SK-N-SH (cell line): Measurements from ENCODE around the gene MTFMT. TPM values are rescaled to one million over a fixed set of nuclear protein-coding genes. Genes with fewer than 3 reads are reported as not detected.

ENCODE experiments used
- CTCF ChIA-PET: fragments of 300-600, 350-600 bp; formaldehyde crosslinking; extraction: SDS; loops from one replicate; lab custom pipeline; 2021; lab: Yijun Ruan, JAX
- POLR2A ChIA-PET: fragments of 350-600 bp; sonication (Branson Sonifier 250); formaldehyde crosslinking; extraction: SDS; loops from one replicate; lab custom pipeline; 2020; ENCODE audit warnings: antibody characterized with exemption, inconsistent platforms; lab: Yijun Ruan, JAX
- DNase-seq: peaks from one replicate; pipeline ENCODE4 v3.0.0; 2012
- H2AFZ ChIP-seq: fragments of 200-600 bp; sonication (generic); 2 replicates; pipeline ENCODE4 v1.8.1; 2016; ENCODE audit warnings: antibody characterized with exemption, mild to moderate bottlenecking, low read depth
- H3F3A ChIP-seq: fragments of 200-600 bp; sonication (generic); replicated peaks from 2 replicates; pipeline ENCODE3; 2016; ENCODE audit warnings: antibody characterized with exemption, mild to moderate bottlenecking; ENCODE audit not compliant: insufficient read depth
- H3K27ac ChIP-seq, 2 experiments: fragments of 200-500 bp in 1 of 2; fragments of 200-600 bp in 1 of 2; sonication (Bioruptor generic) in 1 of 2; sonication (generic), shearing (Covaris generic) in 1 of 2; 2 replicates each; pipeline versions ENCODE4 v1.5.1 to v1.6.1; 2014 to 2016; ENCODE audit warnings: low read depth in 2 of 2, inconsistent platforms in 1 of 2, low read length in 1 of 2, mild to moderate bottlenecking in 1 of 2, mixed read lengths in 1 of 2
- H3K27me3 ChIP-seq: fragments of 200-600 bp; sonication (generic), shearing (Covaris generic); 2 replicates; pipeline ENCODE4 v1.6.1; 2016; ENCODE audit warnings: mixed run types; ENCODE audit not compliant: insufficient read depth
- H3K36me3 ChIP-seq, 2 experiments: fragments of 200-500 bp in 1 of 2; fragments of 200-600 bp in 1 of 2; sonication (Bioruptor generic) in 1 of 2; sonication (generic) in 1 of 2; replicated peaks in 1 of 2; 2 replicates each; pipeline versions ENCODE3 to v1.5.1; 2014 to 2016; ENCODE audit warnings: low read length in 1 of 2, mild to moderate bottlenecking in 1 of 2; ENCODE audit not compliant: insufficient read depth in 2 of 2, control insufficient read depth in 1 of 2
- H3K4me1 ChIP-seq, 2 experiments: fragments of 200-500 bp in 1 of 2; fragments of 200-600 bp in 1 of 2; sonication (Bioruptor generic) in 1 of 2; sonication (generic), shearing (Covaris generic) in 1 of 2; 2 replicates each; pipeline versions ENCODE4 v1.5.1 to v1.6.1; 2014 to 2016; ENCODE audit warnings: low read depth in 1 of 2, low read length in 1 of 2, mixed run types in 1 of 2; ENCODE audit not compliant: insufficient read depth in 2 of 2, control insufficient read depth in 1 of 2
- H3K4me2 ChIP-seq: fragments of 200-600 bp; sonication (generic), shearing (Covaris generic); 2 replicates; pipeline ENCODE4 v1.6.1; 2017; ENCODE audit warnings: mixed run types
- H3K4me3 ChIP-seq, 2 experiments: fragments of 200-500 bp in 1 of 2; fragments of 200-600 bp in 1 of 2; sonication (Bioruptor generic) in 1 of 2; sonication (generic), shearing (Covaris generic) in 1 of 2; 2 replicates each; pipeline versions ENCODE4 v1.5.1 to v1.8.1; 2014 to 2016; ENCODE audit warnings: low read depth in 2 of 2, inconsistent platforms in 1 of 2, low read length in 1 of 2, mild to moderate bottlenecking in 1 of 2, mixed read lengths in 1 of 2, moderate library complexity in 1 of 2
- H3K79me2 ChIP-seq: fragments of 200-600 bp; sonication (generic); 2 replicates; pipeline ENCODE4 v1.8.1; 2017; ENCODE audit warnings: mild to moderate bottlenecking; ENCODE audit not compliant: insufficient read depth
- H3K9ac ChIP-seq: fragments of 200-600 bp; sonication (generic); 2 replicates; pipeline ENCODE4 v1.6.1; 2017; ENCODE audit warnings: mixed run types
- H3K9me2 ChIP-seq: fragments of 200-600 bp; sonication (generic); 2 replicates; pipeline ENCODE4 v1.6.1; 2017; ENCODE audit warnings: mixed run types
- H3K9me3 ChIP-seq: fragments of 200-600 bp; sonication (generic); 2 replicates; pipeline ENCODE4 v1.6.1; 2017; ENCODE audit warnings: mixed run types, mild to moderate bottlenecking, moderate library complexity
- H4K20me1 ChIP-seq: fragments of 200-600 bp; sonication (generic); 2 replicates; pipeline ENCODE4 v1.6.1; 2017; ENCODE audit warnings: mild to moderate bottlenecking, mixed run types; ENCODE audit not compliant: insufficient read depth
- CHD2 ChIP-seq: fragments of 150-350 bp; IDR thresholded peaks from 2 replicates; pipeline ENCODE4 v1.6.1; 2018; ENCODE audit warnings: low read length; ENCODE audit not compliant: partially characterized antibody
- ELF1 ChIP-seq: IDR thresholded peaks from 2 replicates; pipeline ENCODE4 v1.4.0; 2012
- EP300 ChIP-seq, 2 experiments: IDR thresholded peaks; 2 replicates each; pipeline versions ENCODE4 v1.4.0 to v1.6.1; 2012; ENCODE audit warnings: borderline replicate concordance in 1 of 2, low read depth in 1 of 2, low read length in 1 of 2
- FOSL2 ChIP-seq: IDR thresholded peaks from 2 replicates; pipeline ENCODE4 v1.4.0; 2012; ENCODE audit warnings: low read depth, mild to moderate bottlenecking, moderate library complexity, borderline replicate concordance
- FOXJ3 ChIP-seq: sonication (generic); formaldehyde crosslinking; IDR thresholded peaks from 2 replicates; pipeline ENCODE4 v1.5.1; 2020; ENCODE audit warnings: mild to moderate bottlenecking, missing genetic modification reagents
- IRF3 ChIP-seq: fragments of 150-350 bp; IDR thresholded peaks from 2 replicates; pipeline ENCODE4 v1.6.1; 2016; ENCODE audit warnings: mild to moderate bottlenecking, low read depth, low read length
- MEF2A ChIP-seq: IDR thresholded peaks from 2 replicates; pipeline ENCODE4 v1.4.0; 2012; ENCODE audit warnings: low read depth, borderline replicate concordance
- MXI1 ChIP-seq: IDR thresholded peaks from 2 replicates; pipeline ENCODE4 v1.6.1; 2012; ENCODE audit warnings: mild to moderate bottlenecking, low read depth, low read length, improper control_type of control experiment
- NFIC ChIP-seq: IDR thresholded peaks from 2 replicates; pipeline ENCODE4 v1.4.0; 2012; ENCODE audit warnings: borderline replicate concordance
- NRF1 ChIP-seq: IDR thresholded peaks from 2 replicates; pipeline ENCODE4 v1.6.1; 2012; ENCODE audit warnings: low read depth, mild to moderate bottlenecking, low read length
- PBX3 ChIP-seq: IDR thresholded peaks from 2 replicates; pipeline ENCODE4; 2012
- RFX5 ChIP-seq: IDR thresholded peaks from 2 replicates; pipeline ENCODE4 v1.6.1; 2012; ENCODE audit warnings: mild to moderate bottlenecking, improper control_type of control experiment, low read length
- RXRA ChIP-seq: IDR thresholded peaks from 2 replicates; pipeline ENCODE4 v1.4.0; 2012; ENCODE audit warnings: low read depth, mild to moderate bottlenecking, borderline replicate concordance
- SIN3A ChIP-seq: IDR thresholded peaks from 2 replicates; pipeline ENCODE4 v1.6.1; 2012; ENCODE audit warnings: low read depth, mild to moderate bottlenecking, low read length, moderate library complexity, borderline replicate concordance
- SMC3 ChIP-seq: IDR thresholded peaks from 2 replicates; pipeline ENCODE4 v1.6.1; 2012; ENCODE audit warnings: low read depth, low read length, improper control_type of control experiment
- TAF1 ChIP-seq: IDR thresholded peaks from 2 replicates; pipeline ENCODE4 v1.6.1; 2012; ENCODE audit warnings: low read depth, mild to moderate bottlenecking, low read length, moderate library complexity, borderline replicate concordance
- USF1 ChIP-seq: IDR thresholded peaks from 2 replicates; pipeline ENCODE4 v1.4.0; 2012; ENCODE audit warnings: low read depth, borderline replicate concordance
- YY1 ChIP-seq: IDR thresholded peaks from 2 replicates; pipeline ENCODE4 v1.4.0; 2012; ENCODE audit warnings: low read depth, mild to moderate bottlenecking
- WGBS: methylation state at CpG from one replicate; pipeline ENCODE4 v1.1.6; 2017; ENCODE audit warnings: low lambda C conversion rate; 5-methylcytosine and 5-hydroxymethylcytosine counted together
- polyA plus RNA-seq, 3 experiments: library from polyadenylated mRNA; depleted of rRNA; stranded (reverse); fragments of >200 nt; gene quantifications; 2 replicates each; pipeline ENCODE4 v1.2.3, GENCODE V29; 2012

Gene MTFMT
- polyA plus RNA-seq, 1 of the 3 experiments (the other 2 are of a cell fraction), result 12.1 TPM

GRCh38 chr15:65040461-65040860 is 11.0 kb upstream of the MTFMT start:
- ChIA-PET CTCF (interaction anchor here (1.1 to 1.3 kb wide), 2 partner anchors 14 to 61 kb away, joined by 3 to 4 read pairs; no protein-coding TSS in a partner anchor), POLR2A (no interaction called here)
- Histone ChIP-seq H3K9ac (no peak overlapping the region), H3K4me3 (no peak overlapping the region), H3K27ac (no peak overlapping the region), H3K4me1 (peaks cover 0 to 6% of the 10 kb centered on the region in 2 experiments; a peak in 1 of 4 replicates), H3K9me3 (no peaks in the 10 kb centered on the region), H3K36me3 (no peaks in the 10 kb centered on the region), H3F3A (no peaks in the 10 kb centered on the region), H3K27me3 (no peaks in the 10 kb centered on the region), H3K79me2 (no peaks in the 10 kb centered on the region), H3K9me2 (no peaks in the 10 kb centered on the region), H2AFZ (no peak overlapping the region), H4K20me1 (no peaks in the 10 kb centered on the region), H3K4me2 (no peak overlapping the region)
- DNase-seq, result no peak
- TF ChIP-seq NFIC (no peak), CHD2 (no peak), FOSL2 (no peak), MEF2A (no peak), USF1 (no peak), ELF1 (no peak), FOXJ3 (no peak), RXRA (no peak)
- 90% methylated on average over 6 of the region's 6 CpGs for WGBS

GRCh38 chr15:65038836-65039235 is 9.4 kb upstream of the MTFMT start:
- TF ChIP-seq ELF1 (no peak), EP300 (IDR thresholded peaks at IDR 0.05; ENCODE audit: borderline replicate concordance in 1 of 2, low read depth in 1 of 2, low read length in 1 of 2) (no peak), MEF2A (no peak), YY1 (no peak), SMC3 (no peak), PBX3 (no peak), USF1 (no peak), NRF1 (no peak), MXI1 (no peak), RFX5 (no peak), SIN3A (no peak), TAF1 (no peak), IRF3 (no peak), FOSL2 (no peak)

More at GRCh38 chr15:65038836-65039235, 9.4 kb upstream of the MTFMT start:
- no peak for DNase-seq
- POLR2A ChIA-PET, result no interaction called here
- H3K9me3 ChIP-seq, result no peaks in the 10 kb centered on the region
- no peaks in the 10 kb centered on the region for H4K20me1 ChIP-seq
- no peaks in the 10 kb centered on the region for H3K4me1 ChIP-seq
- 82% methylated on average over 5 of the region's 5 CpGs for WGBS
- H3K9me2 ChIP-seq, result no peaks in the 10 kb centered on the region
- no peak overlapping the region for H3K4me2 ChIP-seq
- H3K36me3 ChIP-seq, result no peaks in the 10 kb centered on the region
- no peak overlapping the region for H3K27ac ChIP-seq
- H3F3A ChIP-seq, result no peaks in the 10 kb centered on the region
- no peaks in the 10 kb centered on the region for H3K79me2 ChIP-seq
- CTCF ChIA-PET, result interaction anchor here (1.3 to 1.5 kb wide), 2 partner anchors 16 to 63 kb away, joined by 3 to 6 read pairs; no protein-coding TSS in a partner anchor
- H3K9ac ChIP-seq, result no peak overlapping the region
- no peak overlapping the region for H2AFZ ChIP-seq
- H3K27me3 ChIP-seq, result no peaks in the 10 kb centered on the region
- H3K4me3 ChIP-seq, result no peak overlapping the region
